CD14-positive monocyte (primary cell): Measurements from ENCODE around the gene SHMT2. TPM values are rescaled to one million over a fixed set of nuclear protein-coding genes. Genes with fewer than 3 reads are reported as not detected.

ENCODE experiments used
- DNase-seq, 3 donors: peaks; one replicate each; pipeline ENCODE4 v3.0.0-alpha.2; 2011 to 2022
- H2AFZ ChIP-seq: 2 replicates; pipeline ENCODE4 v1.6.0; 2012; ENCODE audit warnings: mild to moderate bottlenecking, low read depth, low read length, inconsistent platforms; ENCODE audit not compliant: insufficient read depth, poor library complexity, severe bottlenecking
- H3K27ac ChIP-seq, 2 donors: 1 replicate in 1 of 2; 2 replicates in 1 of 2; pipeline ENCODE4 v1.5.1; 2012 to 2013; ENCODE audit warnings: low read length in 2 of 2, control low read depth in 1 of 2, inconsistent platforms in 1 of 2, low read depth in 1 of 2, mild to moderate bottlenecking in 1 of 2
- H3K27me3 ChIP-seq, 2 donors: one replicate each; pipeline versions ENCODE4 v1.6.0 to v1.6.1; 2011 to 2013; ENCODE audit warnings: low read length in 2 of 2; ENCODE audit not compliant: control insufficient read depth in 2 of 2, insufficient read depth in 2 of 2
- H3K36me3 ChIP-seq, 2 donors: replicated peaks in 1 of 2; 1 replicate in 1 of 2; 2 replicates in 1 of 2; pipeline versions ENCODE4 v1.5.1 to v1.6.1; 2012 to 2013; ENCODE audit warnings: low read length in 2 of 2, control low read depth in 1 of 2, inconsistent platforms in 1 of 2, mild to moderate bottlenecking in 1 of 2; ENCODE audit not compliant: insufficient read depth in 2 of 2, control insufficient read depth in 1 of 2
- H3K4me1 ChIP-seq, 2 donors: 1 replicate in 1 of 2; 2 replicates in 1 of 2; pipeline versions ENCODE4 v1.5.1 to v1.6.1; 2012 to 2013; ENCODE audit warnings: low read length in 2 of 2, control low read depth in 1 of 2, inconsistent platforms in 1 of 2, mild to moderate bottlenecking in 1 of 2, moderate library complexity in 1 of 2; ENCODE audit not compliant: insufficient read depth in 2 of 2, control insufficient read depth in 1 of 2
- H3K4me2 ChIP-seq: replicated peaks from 2 replicates; pipeline ENCODE3; 2012; ENCODE audit warnings: low read length, moderate library complexity, mild to moderate bottlenecking; ENCODE audit not compliant: poor library complexity, severe bottlenecking; ENCODE audit errors: extremely low read depth
- H3K4me3 ChIP-seq, 3 experiments: fragments of 200-600 bp in 1 of 3; sonication (generic) in 1 of 3; replicated peaks in 1 of 3; 1 replicate in 2 of 3; 2 replicates in 1 of 3; pipeline ENCODE4 v1.5.1; 2011 to 2013; ENCODE audit warnings: low read length in 3 of 3, mild to moderate bottlenecking in 3 of 3, control low read depth in 2 of 3, low read depth in 2 of 3, inconsistent platforms in 1 of 3, moderate library complexity in 1 of 3
- H3K79me2 ChIP-seq: 2 replicates; pipeline ENCODE4 v1.6.0; 2012; ENCODE audit warnings: mild to moderate bottlenecking, control low read depth, inconsistent platforms, low read length, moderate library complexity; ENCODE audit not compliant: insufficient read depth
- H3K9ac ChIP-seq: 2 replicates; pipeline ENCODE4 v1.6.0; 2017; ENCODE audit warnings: low read length, mild to moderate bottlenecking; ENCODE audit not compliant: insufficient read depth, poor library complexity, severe bottlenecking
- H3K9me3 ChIP-seq, 2 donors: replicated peaks in 1 of 2; 1 replicate in 1 of 2; 2 replicates in 1 of 2; pipeline versions ENCODE4 v1.5.1 to v1.6.1; 2012 to 2013; ENCODE audit warnings: low read length in 2 of 2, control low read depth in 1 of 2; ENCODE audit not compliant: control insufficient read depth in 1 of 2, insufficient read depth in 1 of 2
- H4K20me1 ChIP-seq: 2 replicates; pipeline ENCODE4 v1.6.0; 2012; ENCODE audit warnings: mild to moderate bottlenecking, low read length, control low read depth, moderate library complexity; ENCODE audit not compliant: insufficient read depth
- H3K27ac Mint-ChIP-seq, 7 donors: one replicate each; pipeline ENCODE4 v1.8.0; 2020; ENCODE audit warnings: mild to moderate bottlenecking in 7 of 7, mixed read lengths in 7 of 7, moderate library complexity in 6 of 7, inconsistent platforms in 2 of 7
- H3K27me3 Mint-ChIP-seq, 3 donors: one replicate each; pipeline ENCODE4 v1.8.0; 2021 to 2022; ENCODE audit warnings: low read depth in 3 of 3, mild to moderate bottlenecking in 3 of 3, mixed read lengths in 3 of 3, moderate library complexity in 3 of 3, inconsistent platforms in 1 of 3
- H3K36me3 Mint-ChIP-seq, 2 donors: one replicate each; pipeline ENCODE4 v1.8.0; 2020; ENCODE audit warnings: mixed read lengths in 2 of 2, inconsistent platforms in 1 of 2, mild to moderate bottlenecking in 1 of 2
- H3K4me1 Mint-ChIP-seq: one replicate; pipeline ENCODE4 v1.8.0; 2020; ENCODE audit warnings: mild to moderate bottlenecking, mixed read lengths
- H3K4me3 Mint-ChIP-seq, 2 donors: one replicate each; pipeline ENCODE4 v1.8.0; 2020; ENCODE audit warnings: mild to moderate bottlenecking in 2 of 2, mixed read lengths in 2 of 2, moderate library complexity in 1 of 2
- H3K9me3 Mint-ChIP-seq, 7 donors: one replicate each; pipeline ENCODE4 v1.8.0; 2020 to 2022; ENCODE audit warnings: mixed read lengths in 7 of 7, mild to moderate bottlenecking in 6 of 7, moderate library complexity in 6 of 7, inconsistent platforms in 2 of 7
- CTCF ChIP-seq: fragments of 200-600 bp; IDR thresholded peaks from one replicate; pipeline ENCODE4 v1.8.0; 2022; ENCODE audit warnings: antibody characterized with exemption, mild to moderate bottlenecking
- WGBS: methylation state at CpG from one replicate; pipeline ENCODE4 v1.1.5; 2013; ENCODE audit warnings: missing lambda C conversion rate; ENCODE audit not compliant: insufficient coverage; 5-methylcytosine and 5-hydroxymethylcytosine counted together
- intact Hi-C, 2 donors: fragments of 100-400 bp; cut with micrococcal nuclease; formaldehyde crosslinking; loops; one replicate each; pipeline versions ENCODE4 v1.15.0 to v1.15.1; 2023
- polyA plus RNA-seq, 3 donors: library from polyadenylated mRNA; depleted of rRNA in 1 of 3; unstranded in 2 of 3; stranded (reverse) in 1 of 3; fragments of 300-500 nt in 2 of 3; fragments of >200 nt in 1 of 3; fragmentation: Illumina TruSeq in 2 of 3; gene quantifications; 1 replicate in 2 of 3; 2 replicates in 1 of 3; pipeline ENCODE4 v1.2.3, GENCODE V29; 2012 to 2021

Gene SHMT2
- polyA plus RNA-seq, 3 donors, result 36.8 to 52.0 (median 39.8) TPM

DNA sequence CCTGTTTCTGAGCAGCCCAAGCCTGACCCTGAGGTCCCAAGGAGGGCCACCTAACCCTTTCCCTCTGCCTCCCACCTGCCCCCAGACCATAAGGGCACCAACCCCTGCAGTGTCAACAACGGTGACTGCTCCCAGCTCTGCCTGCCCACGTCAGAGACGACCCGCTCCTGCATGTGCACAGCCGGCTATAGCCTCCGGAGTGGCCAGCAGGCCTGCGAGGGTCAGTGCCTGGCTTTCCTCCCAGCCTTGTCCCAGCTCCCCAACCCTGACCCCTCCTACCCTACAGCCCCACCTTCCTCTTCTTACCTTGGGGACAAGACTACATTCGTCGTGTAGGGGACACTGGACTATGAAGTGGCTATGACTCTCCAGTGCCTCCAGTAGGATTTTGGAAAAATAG, 48.4 kb upstream of the SHMT2 start:
- H3K4me3 ChIP-seq, result no peak overlapping the region
- Mint-ChIP-seq H3K9me3 (no peaks in the 10 kb centered on the region), H3K4me1 (no peaks in the 10 kb centered on the region), H3K27me3 (peaks cover 1 to 6% (median 3%) of the 10 kb centered on the region in 3 donors), H3K4me3 (no peak overlapping the region), H3K27ac (peak overlapping the region in 2 of 7 donors; percentile 7 to 71), H3K36me3 (peaks cover 94 to 100% of the 10 kb centered on the region in 2 donors)
- H3K79me2 ChIP-seq, result no peaks in the 10 kb centered on the region
- H3K27ac ChIP-seq, result no peak overlapping the region
- no peaks in the 10 kb centered on the region for H3K9me3 ChIP-seq
- H4K20me1 ChIP-seq, result peaks cover 100% of the 10 kb centered on the region
- no peak overlapping the region for H2AFZ ChIP-seq
- intact Hi-C loops, result no loop called here
- H3K4me2 ChIP-seq, result no peak overlapping the region
- H3K4me1 ChIP-seq, result no peaks in the 10 kb centered on the region
- TF ChIP-seq CTCF, result no peak
- no peak overlapping the region for H3K9ac ChIP-seq
- DNase-seq, result no peak
- H3K36me3 ChIP-seq, result peaks cover 92 to 100% of the 10 kb centered on the region in 2 donors
- H3K27me3 ChIP-seq, result no peaks in the 10 kb centered on the region
- 89% methylated on average over 6 of the region's 9 CpGs for WGBS

GRCh38 chr12:57181561-57182155, 47.9 kb upstream of the SHMT2 start:
- Histone ChIP-seq H3K79me2 (no peaks in the 10 kb centered on the region), H3K4me3 (no peak overlapping the region), H2AFZ (no peak overlapping the region), H3K9ac (no peak overlapping the region), H3K27ac (no peak overlapping the region), H3K4me2 (no peak overlapping the region), H4K20me1 (peaks cover 100% of the 10 kb centered on the region), H3K4me1 (no peaks in the 10 kb centered on the region), H3K27me3 (no peaks in the 10 kb centered on the region), H3K36me3 (peaks cover 92 to 100% of the 10 kb centered on the region in 2 donors), H3K9me3 (no peaks in the 10 kb centered on the region)
- TF ChIP-seq CTCF, result no peak
- H3K27ac Mint-ChIP-seq, result peak overlapping the region in 4 of 7 donors; percentile 7 to 81 (median 11)
- H3K9me3 Mint-ChIP-seq, result no peaks in the 10 kb centered on the region
- peaks cover 94 to 100% of the 10 kb centered on the region in 2 donors for H3K36me3 Mint-ChIP-seq
- H3K4me1 Mint-ChIP-seq, result no peaks in the 10 kb centered on the region
- no peak overlapping the region for H3K4me3 Mint-ChIP-seq
- 80% methylated on average over 4 of the region's 5 CpGs for WGBS
- intact Hi-C loops, result loop anchor here in 1 of 2 donors (2.0 kb wide), 1 partner anchor 113 kb away; no protein-coding TSS in a partner anchor
- H3K27me3 Mint-ChIP-seq, result peaks cover 1 to 6% (median 3%) of the 10 kb centered on the region in 3 donors
- DNase-seq, result no peak
